Lower lobe of right lung (tissue), 2 donors: ENCODE measurements around the gene DNAH3. TPM values are rescaled to one million over a fixed set of nuclear protein-coding genes. Genes with fewer than 3 reads are reported as not detected.

Experiments used
- ATAC-seq, 2 donors: fragments of 200-7000 bp; cut with Tn5 transposase; one replicate each; pipeline ENCODE4 v1.9.1; 2020 to 2022; ENCODE audit warnings: mild to moderate bottlenecking in 2 of 2, moderate library complexity in 2 of 2
- DNase-seq: peaks from one replicate; pipeline ENCODE4 v3.0.0-alpha.2; 2020
- H3K27ac ChIP-seq: fragments of 200-600 bp; one replicate; pipeline ENCODE4 v1.8.0; 2022
- H3K27me3 ChIP-seq: fragments of 200-600 bp; one replicate; pipeline ENCODE4 v1.8.0; 2022; ENCODE audit warnings: low read depth
- H3K36me3 ChIP-seq: fragments of 200-600 bp; one replicate; pipeline ENCODE4 v1.8.0; 2022; ENCODE audit warnings: mild to moderate bottlenecking
- H3K4me1 ChIP-seq: fragments of 200-600 bp; one replicate; pipeline ENCODE4 v1.8.0; 2022
- H3K4me3 ChIP-seq: fragments of 200-600 bp; one replicate; pipeline ENCODE4 v1.8.0; 2022; ENCODE audit warnings: mild to moderate bottlenecking
- H3K9me3 ChIP-seq: fragments of 200-600 bp; one replicate; pipeline ENCODE4 v1.8.0; 2022
- CTCF ChIP-seq: fragments of 200-600 bp; IDR thresholded peaks from one replicate; pipeline ENCODE4 v1.8.0; 2022; ENCODE audit warnings: antibody characterized with exemption, mild to moderate bottlenecking
- intact Hi-C: fragments of 100-400 bp; cut with DNase I; formaldehyde crosslinking; loops from one replicate; pipeline ENCODE4 v1.11.0; 2022
- total RNA-seq: library from RNA; stranded (reverse); fragmentation: NEBNext Ultra II Directional; extraction: Animal tissue kit (Norgen Biotek cat#: 25700); gene quantifications from one replicate; pipeline ENCODE4 v1.2.1, GENCODE V29; 2021
- donor health status: DM: no; HTN: yes; CAD: no; lungs with severe emphysema.

The DNAH3 gene
- total RNA-seq, 1 donor from 2014 or later = 10.9 TPM

DNA sequence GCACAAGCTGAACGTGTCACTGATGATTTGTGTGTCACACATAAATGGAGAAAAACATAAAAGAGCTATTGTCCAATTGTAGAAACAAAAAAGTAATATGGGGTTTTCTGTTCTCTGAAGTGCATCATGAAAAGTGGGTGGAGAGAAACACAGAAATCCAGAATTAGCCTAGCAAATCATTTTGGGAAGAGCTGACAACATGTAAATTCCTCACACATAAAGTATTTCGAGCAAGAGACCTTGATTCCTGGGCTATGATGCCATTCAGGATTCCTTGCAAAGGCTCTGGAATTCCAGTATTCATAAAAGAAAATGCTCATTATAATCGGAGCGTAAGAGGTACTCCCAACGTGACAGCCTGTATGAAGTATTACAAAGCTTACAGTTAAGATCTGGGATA, 251.6 kb downstream of the DNAH3 start:
- intact Hi-C loops = no loop called here
- H3K4me1 ChIP-seq = peaks cover 56% of the 10 kb centered on the region
- peak overlapping the region; percentile 98 for H3K27ac ChIP-seq
- H3K4me3 ChIP-seq = peak overlapping the region; percentile 86
- no peaks in the 10 kb centered on the region for H3K9me3 ChIP-seq
- peaks cover 27% of the 10 kb centered on the region for H3K36me3 ChIP-seq
- no peak for TF ChIP-seq CTCF
- no peaks in the 10 kb centered on the region for H3K27me3 ChIP-seq
- no peak for DNase-seq
- ATAC-seq = no peak

- ATAC-seq (no peak), DNase-seq (no peak)
- TF ChIP-seq CTCF = no peak
- H3K4me3 ChIP-seq = no peak overlapping the region
- H3K4me1 ChIP-seq = peaks cover 45% of the 10 kb centered on the region
- peaks cover 32% of the 10 kb centered on the region for H3K36me3 ChIP-seq
- H3K9me3 ChIP-seq = no peaks in the 10 kb centered on the region
- intact Hi-C loops = no loop called here
- H3K27me3 ChIP-seq = no peaks in the 10 kb centered on the region
- H3K27ac ChIP-seq = peak overlapping the region; percentile 7
These were observed 252.7 kb downstream of the DNAH3 start for GRCh38 chr16:20897922-20898321.

DNA sequence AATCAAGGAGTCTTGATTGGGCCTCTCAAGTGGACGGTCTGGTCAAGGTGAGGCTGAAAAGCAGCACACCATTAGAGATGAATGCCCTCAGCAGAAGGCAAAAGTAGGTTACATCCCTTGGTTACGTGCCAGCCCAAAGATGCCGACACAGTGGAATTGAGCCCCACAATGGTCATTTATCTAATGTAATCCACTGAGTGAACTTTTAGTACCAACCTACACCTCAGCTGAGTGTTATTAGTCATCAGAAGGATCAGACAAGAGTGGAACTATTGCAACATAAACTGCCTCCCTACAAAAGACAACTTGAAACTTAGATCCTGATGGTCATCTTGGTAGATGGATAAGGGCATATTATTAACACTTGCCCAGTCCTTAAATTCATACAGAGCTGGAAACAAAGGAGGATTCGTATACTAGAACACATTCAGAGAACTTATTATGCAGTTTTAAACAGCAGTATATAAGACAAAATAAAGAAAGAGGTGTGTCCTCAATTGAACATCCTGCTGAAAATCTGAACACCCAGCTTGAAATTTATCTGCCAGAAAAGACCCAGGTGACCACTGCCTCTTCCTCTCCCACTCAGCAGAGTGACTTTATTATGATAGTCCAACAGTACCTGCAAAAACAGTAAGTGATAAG, 253.3 kb downstream of the DNAH3 start:
- Histone ChIP-seq H3K4me1 (peaks cover 40% of the 10 kb centered on the region), H3K27ac (no peak overlapping the region), H3K9me3 (no peaks in the 10 kb centered on the region), H3K27me3 (no peaks in the 10 kb centered on the region), H3K36me3 (peaks cover 32% of the 10 kb centered on the region), H3K4me3 (no peak overlapping the region)
- TF ChIP-seq CTCF = no peak
- ATAC-seq (no peak), DNase-seq (no peak)
- intact Hi-C loops = no loop called here

- Histone ChIP-seq H3K27ac (no peak overlapping the region), H3K4me1 (peaks cover 39% of the 10 kb centered on the region), H3K4me3 (no peak overlapping the region), H3K9me3 (no peaks in the 10 kb centered on the region), H3K36me3 (peaks cover 32% of the 10 kb centered on the region), H3K27me3 (no peaks in the 10 kb centered on the region)
- ATAC-seq = no peak
- TF ChIP-seq CTCF = no peak
- DNase-seq = no peak
- intact Hi-C loops = no loop called here
These were observed 256.3 kb downstream of the DNAH3 start for GRCh38 chr16:20894388-20894787.

GRCh38 chr16:20889625-20890275, 260.9 kb downstream of the DNAH3 start:
- DNase-seq (no peak), ATAC-seq (peak; percentile 64 to 74)
- intact Hi-C loops = no loop called here
- no peak overlapping the region for H3K27ac ChIP-seq
- TF ChIP-seq CTCF = no peak
- H3K4me3 ChIP-seq = no peak overlapping the region
- H3K27me3 ChIP-seq = no peaks in the 10 kb centered on the region
- no peaks in the 10 kb centered on the region for H3K9me3 ChIP-seq
- H3K36me3 ChIP-seq = peaks cover 10% of the 10 kb centered on the region
- peaks cover 29% of the 10 kb centered on the region for H3K4me1 ChIP-seq
